Naive B cell (primary cell): ENCODE data around the gene PUM2. TPM values are rescaled to one million over a fixed set of nuclear protein-coding genes. Genes with fewer than 3 reads are reported as not detected.
"Not testable (repeated sequence)": the region's sequence is repeated elsewhere in the genome, so short reads cannot be mapped to it uniquely, and the experiment has no call there.

Source experiments
- ATAC-seq, 2 donors: fragments of 150-1000 bp; cut with Tn5 transposase; 2 replicates each; pipeline ENCODE4 v1.10.0; 2021; ENCODE audit warnings: low read depth in 2 of 2, mild to moderate bottlenecking in 2 of 2, moderate library complexity in 2 of 2
- DNase-seq: peaks from one replicate; pipeline ENCODE4 v3.0.0; 2022
- H3K27ac Mint-ChIP-seq, 6 donors: one replicate each; pipeline ENCODE4 v1.8.0; 2020 to 2022; ENCODE audit warnings: mild to moderate bottlenecking in 6 of 6, mixed read lengths in 6 of 6, moderate library complexity in 5 of 6, inconsistent platforms in 2 of 6
- H3K27me3 Mint-ChIP-seq, 3 donors: one replicate each; pipeline ENCODE4 v1.8.0; 2021 to 2022; ENCODE audit warnings: mixed read lengths in 3 of 3, mild to moderate bottlenecking in 1 of 3
- H3K36me3 Mint-ChIP-seq, 2 donors: one replicate each; pipeline ENCODE4 v1.8.0; 2020 to 2022; ENCODE audit warnings: mixed read lengths in 2 of 2, inconsistent platforms in 1 of 2, mild to moderate bottlenecking in 1 of 2
- H3K4me1 Mint-ChIP-seq, 3 donors: one replicate each; pipeline ENCODE4 v1.8.0; 2020 to 2022; ENCODE audit warnings: mixed read lengths in 3 of 3, inconsistent platforms in 1 of 3, mild to moderate bottlenecking in 1 of 3, moderate library complexity in 1 of 3
- H3K4me3 Mint-ChIP-seq, 8 donors: one replicate each; pipeline ENCODE4 v1.8.0; 2020 to 2022; ENCODE audit warnings: mild to moderate bottlenecking in 8 of 8, mixed read lengths in 8 of 8, moderate library complexity in 8 of 8, inconsistent platforms in 2 of 8
- H3K9me3 Mint-ChIP-seq, 7 donors: one replicate each; pipeline ENCODE4 v1.8.0; 2020 to 2022; ENCODE audit warnings: mixed read lengths in 7 of 7, mild to moderate bottlenecking in 5 of 7, inconsistent platforms in 2 of 7, moderate library complexity in 1 of 7
- polyA plus RNA-seq, 6 donors: library from polyadenylated mRNA; unstranded; fragments of 300-500 nt; fragmentation: Illumina TruSeq; gene quantifications; one replicate each; pipeline ENCODE4 v1.2.3, GENCODE V29; 2021; ENCODE audit warnings: low read depth in 6 of 6

The PUM2 gene
- polyA plus RNA-seq, 6 donors from 2014 or later = 11.5 to 18.5 (median 16.2) TPM

DNA sequence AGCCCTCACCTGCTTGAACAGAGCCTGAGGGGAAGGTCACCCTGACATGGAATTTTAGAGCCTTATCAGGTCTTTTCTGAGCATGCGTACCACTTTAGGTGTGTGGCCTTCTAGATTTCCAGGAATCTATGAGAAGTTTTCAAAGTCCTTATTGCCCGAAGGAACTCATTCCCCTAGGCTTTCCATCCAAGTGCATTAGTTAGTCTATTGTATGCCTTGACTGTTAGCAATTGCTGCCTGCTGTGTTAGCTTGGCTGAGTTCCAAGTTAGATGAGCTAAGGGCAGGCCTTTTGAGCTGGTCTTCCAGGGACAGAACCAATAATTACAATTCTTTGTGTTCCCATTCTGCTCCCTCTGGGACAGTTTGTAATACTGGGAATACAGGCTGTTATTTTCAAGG, 30.8 kb upstream of the PUM2 start:
- no peak overlapping the region for H3K27ac Mint-ChIP-seq
- no peaks in the 10 kb centered on the region for H3K9me3 Mint-ChIP-seq
- no peaks in the 10 kb centered on the region for H3K4me1 Mint-ChIP-seq
- DNase-seq (no peak), ATAC-seq (no peak)
- peaks cover 14 to 23% (median 16%) of the 10 kb centered on the region in 3 donors for H3K27me3 Mint-ChIP-seq
- no peak overlapping the region for H3K4me3 Mint-ChIP-seq
- H3K36me3 Mint-ChIP-seq = no peaks in the 10 kb centered on the region

DNA sequence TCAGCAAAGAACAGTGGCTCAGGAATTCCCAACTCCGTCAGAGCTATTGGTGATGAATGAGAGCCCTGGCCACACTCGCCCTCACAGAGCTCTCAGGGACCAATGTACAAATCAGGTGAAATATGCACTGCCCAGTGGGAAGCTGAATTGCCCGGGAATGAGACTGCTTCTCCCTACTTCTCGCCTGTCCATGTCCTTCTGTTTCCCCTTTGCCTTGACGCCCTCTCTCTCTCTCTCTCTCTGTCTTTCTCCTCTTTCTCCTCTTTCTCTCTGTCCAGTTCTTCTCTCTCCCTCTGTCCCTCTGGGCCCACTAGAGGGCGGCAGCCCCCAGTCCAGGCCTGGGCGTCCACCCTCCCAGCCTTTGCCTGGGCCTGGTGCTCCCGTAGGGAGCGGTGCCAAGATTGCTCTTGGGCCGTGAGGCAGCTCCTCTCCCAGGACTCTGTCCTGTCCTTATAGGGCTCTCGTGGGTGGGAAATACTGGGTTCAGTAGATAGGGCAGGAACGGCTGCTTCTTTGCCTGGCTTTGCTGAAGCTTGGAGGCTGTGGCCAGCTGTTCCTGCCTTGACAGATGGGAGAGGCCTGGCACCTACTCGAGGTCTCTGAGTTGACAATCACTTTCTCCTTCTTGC, 28.4 kb upstream of the PUM2 start:
- DNase-seq (no peak), ATAC-seq (no peak)
- H3K36me3 Mint-ChIP-seq = no peaks in the 10 kb centered on the region
- peaks cover 22 to 24% (median 23%) of the 10 kb centered on the region in 3 donors for H3K27me3 Mint-ChIP-seq
- H3K27ac Mint-ChIP-seq = peak overlapping the region in 1 of 6 donors; percentile 21
- no peaks in the 10 kb centered on the region for H3K9me3 Mint-ChIP-seq
- H3K4me1 Mint-ChIP-seq = no peaks in the 10 kb centered on the region
- H3K4me3 Mint-ChIP-seq = no peak overlapping the region

DNA sequence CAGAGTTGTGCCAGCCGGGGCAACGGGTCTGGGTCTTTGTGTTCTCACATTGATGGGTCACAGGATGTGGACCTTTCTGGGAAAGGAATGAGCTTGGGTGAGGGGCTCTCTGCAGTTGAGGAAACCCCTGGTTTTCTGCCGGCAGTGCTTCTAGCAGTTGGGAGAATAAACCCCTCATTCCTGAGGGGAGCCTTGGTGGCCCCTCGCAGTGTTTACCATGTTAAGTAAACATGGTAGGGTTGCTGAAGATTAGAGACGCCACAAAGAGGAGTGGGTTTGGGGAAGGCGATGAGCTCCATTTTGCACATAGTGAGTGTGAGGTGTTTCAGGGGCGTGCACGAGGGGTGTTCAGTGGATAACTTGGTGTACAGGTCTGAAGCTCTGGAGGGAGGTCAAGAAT, 27.7 kb upstream of the PUM2 start:
- Mint-ChIP-seq H3K27ac (no peak overlapping the region), H3K4me3 (no peak overlapping the region), H3K36me3 (no peaks in the 10 kb centered on the region), H3K9me3 (no peaks in the 10 kb centered on the region), H3K27me3 (peaks cover 22 to 24% (median 23%) of the 10 kb centered on the region in 3 donors), H3K4me1 (no peaks in the 10 kb centered on the region)
- ATAC-seq = no peak
- DNase-seq = no peak

DNA sequence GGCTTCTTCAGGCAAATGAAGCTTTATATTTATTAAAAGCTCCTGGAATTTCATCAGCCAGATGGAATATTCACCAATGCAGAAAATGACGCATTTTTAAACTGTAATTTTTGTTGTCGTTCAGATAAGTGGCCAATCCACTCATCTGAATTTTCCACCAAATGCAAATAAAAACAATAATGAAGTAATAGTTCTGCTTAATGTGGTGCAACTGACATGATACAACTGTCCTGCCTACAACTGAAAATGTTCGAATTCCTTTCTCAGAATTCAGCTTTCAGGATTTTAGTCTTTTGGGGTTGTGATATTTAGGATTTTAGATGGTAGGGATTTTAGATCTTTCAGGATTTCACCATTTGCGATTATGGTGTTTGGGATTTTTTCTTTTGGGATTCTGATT, 27.1 kb upstream of the PUM2 start:
- H3K27ac Mint-ChIP-seq = no peak overlapping the region
- no peaks in the 10 kb centered on the region for H3K36me3 Mint-ChIP-seq
- H3K9me3 Mint-ChIP-seq = no peaks in the 10 kb centered on the region
- H3K4me3 Mint-ChIP-seq = no peak overlapping the region
- DNase-seq (no peak), ATAC-seq (no peak)
- no peaks in the 10 kb centered on the region for H3K4me1 Mint-ChIP-seq
- peaks cover 22 to 24% (median 23%) of the 10 kb centered on the region in 3 donors for H3K27me3 Mint-ChIP-seq

DNA sequence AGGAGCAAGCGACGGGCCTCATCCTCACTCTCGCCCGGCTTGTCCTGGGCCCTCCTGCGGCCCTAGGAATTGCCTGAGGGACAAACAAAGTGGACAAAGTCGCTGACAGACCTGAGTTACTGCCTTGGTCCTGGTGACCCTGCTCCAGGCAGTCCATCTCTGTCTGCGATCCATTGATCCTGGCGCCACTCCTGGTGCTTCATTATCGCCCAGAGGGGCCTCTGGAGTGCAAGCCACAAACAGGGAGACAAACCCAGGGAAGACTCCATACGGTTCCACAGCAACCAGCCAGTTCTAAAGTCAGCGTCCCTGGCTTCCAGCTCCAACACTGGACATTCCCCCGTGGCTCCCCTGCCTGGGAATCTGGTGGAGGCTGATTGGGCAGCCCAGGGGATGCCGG, 24.3 kb upstream of the PUM2 start:
- DNase-seq, H3K4me1 Mint-ChIP-seq, ATAC-seq, H3K4me3 Mint-ChIP-seq, H3K27ac Mint-ChIP-seq, H3K9me3 Mint-ChIP-seq, H3K36me3 Mint-ChIP-seq: not testable (repeated sequence)
- peaks cover 32 to 38% (median 33%) of the 10 kb centered on the region in 3 donors for H3K27me3 Mint-ChIP-seq

DNA sequence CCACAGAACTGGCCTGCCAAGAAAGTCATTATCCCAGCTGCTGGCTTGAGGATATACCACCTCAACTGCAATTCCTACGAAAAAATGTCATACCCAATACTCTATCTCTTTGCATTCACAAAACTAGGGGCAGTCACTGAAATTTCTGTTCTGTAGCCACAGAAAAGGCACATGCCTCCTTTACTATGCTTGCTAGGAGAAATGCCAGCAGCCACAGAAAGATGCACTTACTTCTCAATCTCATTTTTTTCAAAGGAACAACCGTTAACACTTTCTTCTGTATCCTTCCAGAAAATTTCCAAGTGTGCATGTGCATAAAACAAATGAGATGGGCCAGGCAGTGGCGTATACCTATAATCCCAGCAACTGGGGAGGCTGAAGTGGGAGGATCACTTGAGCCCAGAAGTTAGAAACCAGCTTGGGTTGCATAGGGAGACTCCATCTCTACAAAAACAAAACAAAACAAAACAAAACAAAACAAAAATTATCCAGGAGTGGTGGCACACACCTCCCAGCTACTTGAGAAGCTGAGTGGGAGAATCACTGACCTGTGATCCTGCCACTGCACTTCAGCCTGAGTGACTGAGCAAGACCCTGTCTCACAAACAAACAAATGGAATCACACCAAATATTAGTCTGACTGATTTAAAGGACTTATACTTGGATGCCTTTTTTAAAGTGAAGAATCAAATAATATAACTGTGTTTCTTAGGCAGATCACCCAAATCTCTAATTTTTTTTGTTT, 22.4 kb upstream of the PUM2 start:
- Mint-ChIP-seq H3K4me3 (no peak overlapping the region), H3K27ac (no peak overlapping the region), H3K4me1 (no peaks in the 10 kb centered on the region), H3K27me3 (peaks cover 30 to 43% (median 35%) of the 10 kb centered on the region in 3 donors), H3K9me3 (peaks cover 0 to 16% (median 3%) of the 10 kb centered on the region in 7 donors), H3K36me3 (peaks cover 2 to 6% of the 10 kb centered on the region in 2 donors)
- no peak for ATAC-seq
- no peak for DNase-seq

DNA sequence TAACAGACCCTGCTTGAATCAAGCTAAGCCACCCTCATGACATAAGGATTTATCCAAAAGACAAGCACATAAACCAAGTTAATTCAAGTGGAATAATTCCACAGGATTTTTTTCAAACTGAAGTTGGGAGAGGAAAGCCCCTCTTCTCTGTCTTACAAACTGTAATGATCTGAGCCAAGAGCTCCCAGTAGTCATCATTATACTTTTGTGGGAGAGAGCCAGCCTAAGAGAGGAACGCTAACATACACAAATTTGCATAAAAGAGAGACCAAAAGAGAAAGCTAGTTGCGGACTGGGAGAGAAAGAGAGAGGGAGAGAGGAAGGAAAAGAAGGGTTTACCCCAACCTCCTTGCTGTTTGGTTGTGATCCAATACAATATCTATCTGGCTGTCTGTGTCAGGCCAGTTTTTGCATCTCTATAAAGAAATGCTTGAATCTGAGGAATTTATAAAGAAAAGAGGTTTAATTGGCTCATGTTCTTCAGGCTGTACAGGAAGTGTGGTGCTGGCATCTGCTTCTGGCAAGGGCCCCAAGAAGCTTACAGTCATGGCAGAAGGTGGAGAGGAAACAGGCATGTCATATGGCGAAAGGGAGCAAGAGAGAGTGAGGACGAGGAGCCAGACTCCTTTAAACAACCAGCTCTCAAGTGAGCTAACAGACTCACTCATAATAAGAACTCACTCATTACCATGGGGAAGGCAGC, 20.8 kb upstream of the PUM2 start:
- Mint-ChIP-seq H3K9me3 (peaks cover 4 to 29% (median 12%) of the 10 kb centered on the region in 7 donors), H3K36me3 (peaks cover 6 to 18% of the 10 kb centered on the region in 2 donors), H3K27me3 (peaks cover 29 to 40% (median 33%) of the 10 kb centered on the region in 3 donors), H3K4me1 (no peaks in the 10 kb centered on the region), H3K27ac (peak overlapping the region in 1 of 6 donors; percentile 24), H3K4me3 (no peak overlapping the region)
- DNase-seq = no peak
- ATAC-seq = no peak

DNA sequence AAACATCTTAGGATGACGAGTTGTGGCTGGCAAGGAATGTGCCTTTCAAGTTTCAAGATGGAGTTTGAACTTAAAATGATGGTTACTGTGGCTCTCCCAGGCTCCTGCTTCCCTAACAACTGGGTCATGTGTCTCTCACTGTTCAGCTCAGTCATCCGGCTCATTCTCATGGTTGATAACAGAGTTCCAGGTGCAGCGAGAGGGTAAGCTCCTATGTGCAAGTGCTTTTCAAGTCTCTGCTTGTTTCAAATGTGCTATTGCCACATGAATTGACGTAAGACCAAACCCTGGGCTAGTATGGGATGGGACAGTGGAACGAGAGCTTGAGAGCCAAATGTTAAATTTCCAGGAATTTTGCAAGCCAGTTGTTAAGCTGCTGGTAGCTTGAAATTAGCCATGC, 19.5 kb upstream of the PUM2 start:
- ATAC-seq = no peak
- Mint-ChIP-seq H3K4me3 (no peak overlapping the region), H3K27me3 (peaks cover 35 to 39% (median 36%) of the 10 kb centered on the region in 3 donors), H3K4me1 (no peaks in the 10 kb centered on the region), H3K9me3 (peaks cover 4 to 29% (median 12%) of the 10 kb centered on the region in 7 donors), H3K36me3 (peaks cover 6 to 18% of the 10 kb centered on the region in 2 donors), H3K27ac (no peak overlapping the region)
- DNase-seq = no peak

DNA sequence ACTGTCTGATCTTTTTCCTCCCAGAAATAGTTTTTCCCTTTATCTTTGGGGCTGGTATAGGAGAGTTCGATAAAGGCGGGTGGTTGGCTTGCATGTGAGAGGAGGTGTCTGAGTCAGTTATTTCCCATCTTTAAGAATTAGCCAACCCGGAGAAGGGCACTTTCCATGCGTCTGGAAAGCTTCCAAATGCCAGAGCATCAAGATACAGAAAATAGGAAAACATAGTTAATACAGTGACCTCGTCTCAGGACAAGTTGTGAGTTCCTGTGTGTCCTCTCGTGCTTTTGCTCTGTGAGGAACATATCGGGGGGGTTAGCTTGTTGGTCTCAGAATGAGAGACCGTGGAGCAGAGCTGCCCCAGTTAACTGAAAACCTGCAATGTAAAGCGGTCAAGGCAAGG, 18.7 kb upstream of the PUM2 start:
- H3K4me3 Mint-ChIP-seq = peak overlapping the region in 1 of 8 donors; percentile 31
- DNase-seq (no peak), ATAC-seq (no peak)
- H3K9me3 Mint-ChIP-seq = peaks cover 4 to 29% (median 12%) of the 10 kb centered on the region in 7 donors
- peaks cover 34 to 39% (median 35%) of the 10 kb centered on the region in 3 donors for H3K27me3 Mint-ChIP-seq
- no peaks in the 10 kb centered on the region for H3K4me1 Mint-ChIP-seq
- H3K36me3 Mint-ChIP-seq = peaks cover 6 to 18% of the 10 kb centered on the region in 2 donors
- H3K27ac Mint-ChIP-seq = peak overlapping the region in 1 of 6 donors; percentile 47

DNA sequence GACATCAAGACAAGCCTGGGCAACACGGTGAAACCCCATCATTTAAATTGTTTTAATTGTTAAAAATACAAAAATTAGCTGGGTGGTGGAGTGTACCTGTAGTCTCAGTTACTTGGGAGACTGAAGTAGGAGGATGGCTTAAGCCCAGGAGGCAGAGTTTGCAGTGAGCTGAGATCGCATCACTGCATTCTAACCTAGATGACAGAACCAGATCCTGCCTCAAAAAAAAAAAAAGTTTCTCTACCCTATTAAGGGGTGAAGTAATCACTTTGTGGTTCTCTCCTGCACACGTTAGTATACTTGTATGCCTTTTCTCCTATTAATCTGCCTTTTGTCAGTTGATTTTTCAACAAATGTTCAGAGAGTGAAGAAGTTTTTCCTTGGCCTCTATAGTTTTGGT, 18.1 kb upstream of the PUM2 start:
- no peak for DNase-seq
- no peak for ATAC-seq
- Mint-ChIP-seq H3K36me3 (peaks cover 6 to 18% of the 10 kb centered on the region in 2 donors), H3K4me3 (no peak overlapping the region), H3K9me3 (peaks cover 4 to 29% (median 12%) of the 10 kb centered on the region in 7 donors), H3K27me3 (peaks cover 34 to 39% (median 35%) of the 10 kb centered on the region in 3 donors), H3K27ac (no peak overlapping the region), H3K4me1 (no peaks in the 10 kb centered on the region)

DNA sequence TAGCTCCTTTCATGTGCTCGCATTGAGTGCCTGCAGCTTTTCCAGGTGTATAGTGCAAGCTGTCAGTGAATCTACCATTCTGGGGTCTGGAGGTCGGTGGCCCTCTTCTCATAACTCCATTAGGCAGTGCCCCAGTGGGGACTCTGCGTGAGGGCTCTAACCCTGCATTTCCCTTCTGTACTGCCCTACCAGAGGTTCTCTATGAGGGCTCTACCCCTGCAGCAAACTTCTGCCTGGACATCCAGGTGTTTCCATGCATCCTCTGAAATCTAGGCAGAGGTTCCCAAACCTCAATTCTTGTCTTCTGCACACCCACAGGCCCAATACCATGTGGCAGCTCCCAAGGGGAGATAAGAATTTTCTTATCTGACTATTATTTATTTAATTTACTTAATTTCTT, 17.3 kb upstream of the PUM2 start:
- H3K9me3 Mint-ChIP-seq = peaks cover 4 to 29% (median 12%) of the 10 kb centered on the region in 7 donors

DNA sequence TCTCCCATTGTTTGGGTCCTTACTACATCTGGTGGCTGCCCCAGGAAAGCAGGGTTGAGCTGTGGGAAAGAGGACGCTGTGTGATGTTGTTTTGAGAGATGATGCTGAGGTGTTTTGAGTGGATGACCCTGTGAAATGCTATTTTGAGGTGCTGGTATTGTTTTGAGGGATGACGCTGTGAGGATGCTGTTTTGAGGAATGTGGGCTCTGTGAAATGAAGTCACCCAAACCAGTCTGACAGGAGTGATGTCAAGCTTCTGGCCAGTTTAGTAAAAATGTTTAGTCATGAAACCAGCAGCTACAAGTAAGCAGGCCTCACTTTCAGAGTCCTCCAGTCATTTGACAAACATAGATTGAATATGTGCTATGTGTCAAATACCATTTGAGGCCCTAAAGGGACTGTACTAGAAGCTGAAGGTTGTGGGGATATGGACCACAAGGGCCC, 16.1 kb upstream of the PUM2 start:
- H3K27ac Mint-ChIP-seq = no peak overlapping the region
- no peaks in the 10 kb centered on the region for H3K4me1 Mint-ChIP-seq
- H3K9me3 Mint-ChIP-seq = peaks cover 4 to 29% (median 12%) of the 10 kb centered on the region in 7 donors

More for the DNA sequence above, 17.3 kb upstream of the PUM2 start:
- not testable (repeated sequence) for H3K27ac Mint-ChIP-seq, H3K4me3 Mint-ChIP-seq, H3K4me1 Mint-ChIP-seq, ATAC-seq, DNase-seq
- H3K36me3 Mint-ChIP-seq = peaks cover 6 to 18% of the 10 kb centered on the region in 2 donors
- peaks cover 34 to 39% (median 35%) of the 10 kb centered on the region in 3 donors for H3K27me3 Mint-ChIP-seq

DNA sequence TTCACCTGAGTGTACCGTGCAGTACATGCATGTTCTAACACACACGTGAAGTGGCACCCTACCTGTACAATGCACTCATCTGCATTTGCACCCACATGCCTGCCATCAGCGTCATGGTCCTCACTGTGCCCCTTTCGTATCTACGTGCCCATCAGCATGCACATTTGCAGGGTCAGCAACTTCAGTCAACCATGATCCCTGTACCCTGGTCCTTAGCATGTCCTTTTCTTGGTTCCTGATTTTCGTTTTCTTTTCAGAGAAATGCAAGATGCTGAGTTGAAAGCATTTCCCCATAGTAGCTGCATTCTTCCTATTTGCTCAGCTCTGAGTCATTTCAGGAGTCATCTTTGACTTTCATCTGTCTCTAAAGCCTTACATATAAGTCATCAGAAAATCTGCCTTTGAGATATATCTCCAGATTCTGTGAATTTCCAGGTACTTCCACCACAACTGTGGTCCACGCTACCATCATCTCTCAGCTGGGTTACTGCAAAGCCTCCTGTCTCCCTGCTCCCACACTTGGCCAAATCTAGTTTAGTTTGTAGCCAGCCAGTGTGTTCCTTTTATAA, 14.7 kb upstream of the PUM2 start:
- H3K4me3 Mint-ChIP-seq = no peak overlapping the region
- H3K27ac Mint-ChIP-seq = peak overlapping the region in 1 of 6 donors; percentile 5
- DNase-seq (no peak), ATAC-seq (no peak)
- no peaks in the 10 kb centered on the region for H3K4me1 Mint-ChIP-seq
- H3K36me3 Mint-ChIP-seq = peaks cover 6 to 18% of the 10 kb centered on the region in 2 donors
- H3K27me3 Mint-ChIP-seq = peaks cover 25 to 26% (median 26%) of the 10 kb centered on the region in 3 donors
- H3K9me3 Mint-ChIP-seq = peaks cover 4 to 29% (median 12%) of the 10 kb centered on the region in 7 donors

More for the DNA sequence above, 16.1 kb upstream of the PUM2 start:
- peaks cover 6 to 18% of the 10 kb centered on the region in 2 donors for H3K36me3 Mint-ChIP-seq
- H3K4me3 Mint-ChIP-seq = no peak overlapping the region
- DNase-seq = no peak
- H3K27me3 Mint-ChIP-seq = peaks cover 32 to 33% (median 32%) of the 10 kb centered on the region in 3 donors
- ATAC-seq = no peak
